Ovary (tissue), 9 donors: ENCODE measurements around the gene MADD. TPM values are rescaled to one million over a fixed set of nuclear protein-coding genes. Genes with fewer than 3 reads are reported as not detected.

Experiments used
- DNase-seq, 5 donors: peaks; one replicate each; pipeline ENCODE4 v3.0.0-alpha.2; 2019 to 2020
- H3K27ac ChIP-seq, 2 donors: fragments of 200-600 bp; one replicate each; pipeline versions ENCODE4 v1.5.1 to v1.8.0; 2019 to 2022
- H3K27me3 ChIP-seq: fragments of 200-600 bp; one replicate; pipeline ENCODE4 v1.8.0; 2022
- H3K36me3 ChIP-seq: fragments of 200-600 bp; sonication (generic); one replicate; pipeline ENCODE4 v1.5.1; 2019
- H3K4me1 ChIP-seq: one replicate; pipeline ENCODE4 v1.8.1; 2013; ENCODE audit warnings: mild to moderate bottlenecking, moderate library complexity; ENCODE audit not compliant: insufficient read depth
- H3K4me3 ChIP-seq: fragments of 200-600 bp; sonication (generic); one replicate; pipeline ENCODE4 v1.5.1; 2017
- H3K9me3 ChIP-seq, 2 donors: fragments of 200-600 bp in 1 of 2; sonication (generic) in 1 of 2; one replicate each; pipeline versions ENCODE4 v1.5.1 to v1.8.1; 2013 to 2019; ENCODE audit warnings: mild to moderate bottlenecking in 1 of 2, moderate library complexity in 1 of 2
- CTCF ChIP-seq, 3 donors: fragments of 450-650 bp in 2 of 3; fragments of 200-600 bp in 1 of 3; IDR thresholded peaks; one replicate each; pipeline versions ENCODE4 v1.5.1 to v1.8.0; 2016 to 2022; ENCODE audit warnings: antibody characterized with exemption in 3 of 3, mild to moderate bottlenecking in 1 of 3
- EP300 ChIP-seq: sonication (generic); formaldehyde crosslinking; IDR thresholded peaks from one replicate; pipeline ENCODE4 v1.6.1; 2017; ENCODE audit warnings: antibody characterized with exemption
- POLR2A ChIP-seq: fragments of 450-650 bp; IDR thresholded peaks from one replicate; pipeline ENCODE4 v1.6.1; 2017; ENCODE audit warnings: antibody characterized with exemption, mild to moderate bottlenecking, moderate library complexity
- WGBS, 3 donors: extraction: QIAGEN DNeasy Blood & Tissue Kit in 1 of 3; methylation state at CpG; one replicate each; pipeline versions ENCODE4 v1.1.5 to v1.1.7; 2013 to 2017; 5-methylcytosine and 5-hydroxymethylcytosine counted together
- intact Hi-C, 4 donors: fragments of 100-400 bp; cut with DNase I; formaldehyde crosslinking; loops; one replicate each; pipeline versions ENCODE4 v1.11.0 to v1.15.1; 2022 to 2023
- polyA plus RNA-seq, 2 donors: library from polyadenylated mRNA; stranded (reverse); fragments of 200-250 nt in 1 of 2; fragments of 350-450 nt in 1 of 2; fragmentation: Illumina TruSeq in 1 of 2; extraction: RNeasy Lipid Tissue Mini Kit (QIAGEN cat#74804) in 1 of 2; gene quantifications; one replicate each; pipeline ENCODE4 v1.2.3, GENCODE V29; 2013 to 2014
- total RNA-seq, 7 donors: library from RNA; depleted of rRNA in 2 of 7; stranded (reverse); fragments of >200 nt in 2 of 7; fragmentation: NEBNext Ultra II Directional in 3 of 7; extraction: Animal tissue kit (Norgen Biotek cat#: 25700) in 3 of 7; gene quantifications; one replicate each; pipeline versions ENCODE4 v1.1.0 to v1.2.4, GENCODE V29; 2016 to 2023
- donor health status: DM: no; HTN: no; CAD: no; lungs with moderate emphysema.
- donor health status: DM: no; HTN: no; CAD: no.
- donor health status: Bipolar disorder and iron deficiency.
- donor health status: DM: yes; HTN: yes; CAD: no.
- donor health status: DM: no; HTN: no; CAD: no.
- donor health status: DM: yes; HTN: yes; CAD: no.

The MADD gene
- total and polyA plus RNA-seq, 9 donors: 20.3 to 53.5 (median 35.4) TPM

DNA sequence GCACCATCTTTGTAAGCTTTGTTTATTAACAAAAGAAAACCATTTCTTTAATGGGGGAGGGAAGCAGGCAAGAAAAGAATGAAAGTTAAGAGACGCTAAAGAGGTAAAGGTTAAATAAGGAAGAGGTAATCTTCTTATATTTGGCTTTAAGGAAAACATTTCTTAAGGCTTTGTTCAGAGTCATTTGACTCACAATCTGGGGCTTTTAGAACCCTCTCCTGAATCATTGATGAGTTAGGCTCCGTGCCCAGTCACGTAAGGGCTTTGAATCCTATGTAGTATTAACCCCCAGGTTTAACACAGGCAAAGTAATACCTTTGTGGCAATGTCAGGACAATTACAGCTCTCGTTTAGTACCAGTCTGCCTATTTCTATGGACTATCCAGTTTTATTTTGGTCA, 26.1 kb downstream of the MADD start:
- no peak for DNase-seq
- H3K27me3 ChIP-seq: no peaks in the 10 kb centered on the region
- H3K27ac ChIP-seq: no peak overlapping the region
- WGBS, 3 donors: 87 to 89% (median 88%) methylated on average over 4 of the region's 4 CpGs
- H3K4me1 ChIP-seq: no peaks in the 10 kb centered on the region
- no peaks in the 10 kb centered on the region for H3K36me3 ChIP-seq
- no peak overlapping the region for H3K4me3 ChIP-seq
- intact Hi-C loops: no loop called here
- TF ChIP-seq CTCF (IDR thresholded peaks at IDR 0.05) (no peak), POLR2A (no peak), EP300 (no peak)
- H3K9me3 ChIP-seq: peaks cover 0 to 5% of the 10 kb centered on the region in 2 donors

- intact Hi-C loops: no loop called here
- 96 to 98% (median 97%) methylated on average over 3 of the region's 3 CpGs for WGBS, 3 donors
- H3K4me3 ChIP-seq: no peak overlapping the region
Observed at GRCh38 chr11:47299078-47299477, 29.1 kb downstream of the MADD start.

GRCh38 chr11:47302853-47303252, 32.9 kb downstream of the MADD start:
- H3K4me1 ChIP-seq: no peaks in the 10 kb centered on the region
- H3K27me3 ChIP-seq: no peaks in the 10 kb centered on the region
- H3K36me3 ChIP-seq: no peaks in the 10 kb centered on the region
- intact Hi-C loops: no loop called here
- no peak overlapping the region for H3K27ac ChIP-seq
- TF ChIP-seq EP300: no peak
- no peak for TF ChIP-seq POLR2A
- TF ChIP-seq CTCF (IDR thresholded peaks at IDR 0.05): no peak
- 98 to 100% (median 100%) methylated on average over 1 of the region's 1 CpG for WGBS, 3 donors
- no peak overlapping the region for H3K4me3 ChIP-seq
- no peak for DNase-seq
- peaks cover 0 to 5% of the 10 kb centered on the region in 2 donors for H3K9me3 ChIP-seq

More at GRCh38 chr11:47299078-47299477, 29.1 kb downstream of the MADD start:
- TF ChIP-seq CTCF (IDR thresholded peaks at IDR 0.05) (no peak), EP300 (no peak), POLR2A (no peak)
- no peak for DNase-seq
- Histone ChIP-seq H3K9me3 (peaks cover 0 to 5% of the 10 kb centered on the region in 2 donors), H3K27ac (no peak overlapping the region), H3K36me3 (no peaks in the 10 kb centered on the region), H3K4me1 (no peaks in the 10 kb centered on the region), H3K27me3 (no peaks in the 10 kb centered on the region)

GRCh38 chr11:47305734-47306483, 36.0 kb downstream of the MADD start:
- H3K4me1 ChIP-seq: no peaks in the 10 kb centered on the region
- no peak for DNase-seq
- TF ChIP-seq POLR2A: no peak
- no peak for TF ChIP-seq CTCF (IDR thresholded peaks at IDR 0.05)
- no peak for TF ChIP-seq EP300
- no peaks in the 10 kb centered on the region for H3K9me3 ChIP-seq
- 77 to 95% (median 81%) methylated on average over 3 of the region's 3 CpGs for WGBS, 3 donors
- intact Hi-C loops: no loop called here
- H3K27me3 ChIP-seq: no peaks in the 10 kb centered on the region
- no peak overlapping the region for H3K27ac ChIP-seq
- no peak overlapping the region for H3K4me3 ChIP-seq
- H3K36me3 ChIP-seq: no peaks in the 10 kb centered on the region
